Skeletal muscle satellite cell (primary cell): ENCODE measurements around the gene ACKR4. TPM values are rescaled to one million over a fixed set of nuclear protein-coding genes. Genes with fewer than 3 reads are reported as not detected.
"Not testable (repeated sequence)": the region's sequence is repeated elsewhere in the genome, so short reads cannot be mapped to it uniquely, and the experiment has no call there.

Experiments
- H3K27me3 ChIP-seq: 2 replicates; pipeline ENCODE4 v1.7.0; 2013; ENCODE audit warnings: low read length; ENCODE audit not compliant: control insufficient read depth, insufficient read depth
- H3K36me3 ChIP-seq: 2 replicates; pipeline ENCODE4 v1.7.0; 2013; ENCODE audit warnings: mild to moderate bottlenecking, control low read depth, low read length; ENCODE audit not compliant: insufficient read depth
- H3K4me1 ChIP-seq: 2 replicates; pipeline ENCODE4 v1.7.0; 2013; ENCODE audit warnings: low read length; ENCODE audit not compliant: control insufficient read depth, insufficient read depth
- H3K4me2 ChIP-seq: 2 replicates; pipeline ENCODE4 v1.7.0; 2013; ENCODE audit warnings: mild to moderate bottlenecking, low read length
- H3K4me3 ChIP-seq: 2 replicates; pipeline ENCODE4 v1.7.0; 2013; ENCODE audit warnings: low read length
- H3K9ac ChIP-seq: 2 replicates; pipeline ENCODE4 v1.7.0; 2013; ENCODE audit warnings: mild to moderate bottlenecking, low read depth, low read length, moderate library complexity
- H3K9me3 ChIP-seq: replicated peaks from 2 replicates; pipeline ENCODE4 v1.7.0; 2013; ENCODE audit warnings: mild to moderate bottlenecking, control low read depth, low read length
- total RNA-seq: library from RNA; depleted of rRNA; stranded (reverse); fragments of >200 nt; gene quantifications from 2 replicates; pipeline ENCODE4 v1.2.3, GENCODE V29; 2012; rRNA removed

ACKR4 gene
- 0.22 and 0.51 TPM in 2 replicates for total RNA-seq

DNA sequence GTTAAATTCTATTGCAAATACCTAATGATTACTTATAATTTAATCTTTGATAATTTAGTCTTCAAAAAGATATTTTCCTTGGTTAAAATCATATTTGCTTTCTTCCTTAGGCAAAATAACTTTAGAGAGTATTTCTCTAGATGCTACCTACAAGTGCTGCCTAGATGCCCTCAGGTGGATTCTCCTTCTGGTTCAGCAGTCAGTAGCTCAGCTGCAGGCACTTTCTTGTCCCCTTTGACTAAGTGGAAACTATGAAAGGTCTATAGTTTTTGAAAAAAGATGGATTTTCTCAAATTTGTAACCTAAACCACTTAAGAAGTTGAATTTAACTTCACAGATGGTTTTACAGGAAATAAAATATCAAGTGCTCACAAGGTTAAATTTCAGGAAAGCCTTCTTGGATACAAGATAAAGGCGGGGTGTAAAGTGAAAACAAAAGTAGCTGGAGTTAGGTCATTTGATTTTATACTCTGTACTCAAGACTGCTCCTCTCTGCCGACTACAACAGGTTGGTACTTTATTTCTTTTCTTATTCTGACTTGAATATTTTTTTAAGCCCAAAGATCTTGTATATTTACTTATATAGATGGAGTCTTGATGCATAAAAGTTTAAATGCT is at the start of gene ACKR4:
ACKR4 (plus strand) TSS at position 455 of the 618 bp plus-strand sequence. CDS start 3,128 bp downstream, outside the sequence.
- Histone ChIP-seq H3K27me3 (no peaks in the 10 kb centered on the region), H3K4me2 (no peak within 1 kb of the TSS), H3K36me3 (peaks cover 2% of the 10 kb centered on the region), H3K4me3 (no peak within 1 kb of the TSS), H3K9me3 (no peaks in the 10 kb centered on the region), H3K9ac (no peak within 1 kb of the TSS), H3K4me1 (peaks cover 27% of the 10 kb centered on the region)

GRCh38 chr3:132549169-132549568 is 47.9 kb upstream of the ACKR4 start:
- no peaks in the 10 kb centered on the region for H3K27me3 ChIP-seq
- H3K4me1 ChIP-seq, result peaks cover 20% of the 10 kb centered on the region
- H3K9me3 ChIP-seq, result no peaks in the 10 kb centered on the region
- H3K4me2 ChIP-seq, result no peak overlapping the region
- no peaks in the 10 kb centered on the region for H3K36me3 ChIP-seq
- H3K9ac ChIP-seq, result no peak overlapping the region
- no peak overlapping the region for H3K4me3 ChIP-seq

GRCh38 chr3:132549890-132550578 is 47.0 kb upstream of the ACKR4 start:
- no peak overlapping the region for H3K4me3 ChIP-seq
- H3K4me2 ChIP-seq, result no peak overlapping the region
- peaks cover 20% of the 10 kb centered on the region for H3K4me1 ChIP-seq
- H3K9me3 ChIP-seq, result no peaks in the 10 kb centered on the region
- H3K36me3 ChIP-seq, result no peaks in the 10 kb centered on the region
- H3K9ac ChIP-seq, result no peak overlapping the region
- H3K27me3 ChIP-seq, result no peaks in the 10 kb centered on the region

- Histone ChIP-seq H3K4me3 (no peak overlapping the region), H3K27me3 (no peaks in the 10 kb centered on the region), H3K9me3 (no peaks in the 10 kb centered on the region), H3K36me3 (no peaks in the 10 kb centered on the region), H3K4me2 (no peak overlapping the region), H3K4me1 (peaks cover 18% of the 10 kb centered on the region), H3K9ac (no peak overlapping the region)
These were observed 46.3 kb upstream of the ACKR4 start for GRCh38 chr3:132550579-132551305.

DNA sequence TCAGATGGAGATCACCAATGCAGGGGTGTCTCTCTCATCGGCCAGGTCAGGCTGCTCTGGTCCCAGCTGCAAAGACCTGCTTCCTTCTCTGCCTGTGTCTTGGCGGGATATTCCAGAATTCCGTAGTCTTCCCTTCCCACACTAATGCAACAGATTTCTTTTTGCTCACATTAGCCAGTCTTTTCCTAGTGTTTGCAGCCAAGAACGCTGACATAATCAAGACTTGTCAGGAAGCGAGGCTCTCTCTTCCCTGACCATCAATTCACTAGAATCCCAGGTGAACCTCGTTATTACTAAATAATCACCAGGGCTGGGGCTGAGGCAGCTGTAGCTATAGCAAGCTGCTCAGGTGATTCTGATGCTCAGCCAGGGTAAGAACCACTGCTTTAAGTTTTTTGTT is 43.2 kb upstream of the ACKR4 start:
- no peak overlapping the region for H3K4me3 ChIP-seq
- H3K9ac ChIP-seq, result no peak overlapping the region
- no peaks in the 10 kb centered on the region for H3K36me3 ChIP-seq
- H3K9me3 ChIP-seq, result no peaks in the 10 kb centered on the region
- no peak overlapping the region for H3K4me2 ChIP-seq
- peaks cover 17% of the 10 kb centered on the region for H3K4me1 ChIP-seq
- no peaks in the 10 kb centered on the region for H3K27me3 ChIP-seq

DNA sequence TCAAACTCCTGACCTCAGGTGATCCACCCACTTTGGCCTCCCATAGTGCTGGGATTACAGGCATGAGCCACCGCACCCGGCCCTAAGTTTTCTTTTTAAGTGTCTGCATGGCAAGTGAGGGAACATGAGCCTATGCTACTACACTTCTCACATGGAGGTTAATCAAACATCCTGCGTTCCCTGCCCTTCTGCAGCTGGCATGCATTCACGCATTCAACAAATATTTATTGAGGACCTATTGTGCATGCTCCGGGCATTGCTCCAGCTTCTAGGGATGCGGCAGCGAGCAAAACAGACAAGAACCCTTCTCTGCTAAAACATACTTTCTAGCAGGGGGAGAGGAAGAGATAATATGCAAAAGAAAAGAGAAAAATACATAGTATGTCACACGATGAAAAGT is 42.6 kb upstream of the ACKR4 start:
- Histone ChIP-seq H3K9ac (no peak overlapping the region), H3K9me3 (no peaks in the 10 kb centered on the region), H3K4me1 (peaks cover 15% of the 10 kb centered on the region), H3K27me3 (no peaks in the 10 kb centered on the region), H3K36me3 (no peaks in the 10 kb centered on the region), H3K4me2 (no peak overlapping the region), H3K4me3 (no peak overlapping the region)

GRCh38 chr3:132555306-132556035 is 41.6 kb upstream of the ACKR4 start:
- Histone ChIP-seq H3K4me1 (peaks cover 5% of the 10 kb centered on the region), H3K4me3 (no peak overlapping the region), H3K9me3 (no peaks in the 10 kb centered on the region), H3K27me3 (no peaks in the 10 kb centered on the region), H3K4me2 (no peak overlapping the region), H3K9ac (no peak overlapping the region), H3K36me3 (no peaks in the 10 kb centered on the region)

DNA sequence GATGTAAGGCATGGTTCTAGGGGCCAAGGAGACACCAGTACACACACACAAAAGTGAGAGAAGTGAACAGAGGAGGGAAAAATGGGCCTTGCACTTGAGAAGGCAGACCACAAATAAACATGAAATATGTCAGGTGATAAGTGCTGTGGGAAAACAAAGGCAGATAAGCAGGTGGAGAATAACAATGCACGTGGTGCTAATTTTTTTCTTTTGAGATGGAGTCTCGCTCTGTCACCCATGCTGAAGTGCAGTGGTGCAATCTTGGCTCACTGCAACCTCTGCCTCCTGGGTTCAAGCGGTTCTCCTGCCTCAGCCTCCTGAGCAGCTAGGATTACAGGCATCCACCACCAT is 41.1 kb upstream of the ACKR4 start:
- H3K36me3 ChIP-seq, H3K9ac ChIP-seq, H3K4me3 ChIP-seq, H3K27me3 ChIP-seq, H3K4me1 ChIP-seq, H3K9me3 ChIP-seq, H3K4me2 ChIP-seq: not testable (repeated sequence)

- Histone ChIP-seq H3K4me3 (no peak overlapping the region), H3K4me2 (no peak overlapping the region), H3K36me3 (no peaks in the 10 kb centered on the region), H3K4me1 (no peaks in the 10 kb centered on the region), H3K9me3 (no peaks in the 10 kb centered on the region), H3K27me3 (no peaks in the 10 kb centered on the region), H3K9ac (no peak overlapping the region)
These were observed 40.4 kb upstream of the ACKR4 start for GRCh38 chr3:132556508-132557159.

DNA sequence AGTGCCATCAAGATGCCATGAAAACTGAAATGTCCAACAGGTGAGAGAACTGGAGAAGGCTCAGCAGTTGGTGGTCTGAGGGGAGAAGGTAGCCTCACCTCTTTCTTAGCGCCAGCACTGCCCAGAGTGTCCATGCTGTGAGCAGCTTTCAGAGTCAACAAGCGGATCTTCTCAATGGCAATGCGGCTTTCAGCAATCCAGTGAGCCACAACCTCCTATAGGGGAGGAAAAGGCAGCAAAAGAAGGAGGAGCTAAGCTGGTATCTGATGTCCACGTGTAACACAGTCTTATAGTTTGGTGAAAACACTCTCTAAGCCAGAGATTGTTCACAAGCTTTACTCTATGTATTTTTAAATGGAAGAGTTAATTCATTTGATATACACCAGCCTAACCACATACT is 36.1 kb upstream of the ACKR4 start:
- Histone ChIP-seq H3K9me3 (no peaks in the 10 kb centered on the region), H3K27me3 (no peaks in the 10 kb centered on the region), H3K36me3 (no peaks in the 10 kb centered on the region)

More for the DNA sequence above, 36.1 kb upstream of the ACKR4 start:
- H3K4me1 ChIP-seq, result no peaks in the 10 kb centered on the region
- H3K9ac ChIP-seq, result no peak overlapping the region
- no peak overlapping the region for H3K4me2 ChIP-seq
- no peak overlapping the region for H3K4me3 ChIP-seq
